Loucy (cell line): ENCODE measurements around the gene IL17C.

ENCODE experiments used
- H2AFZ ChIP-seq: fragments of 200-600 bp; sonication (generic); 2 replicates; pipeline ENCODE4 v1.6.0; 2016; ENCODE audit warnings: antibody characterized with exemption, mild to moderate bottlenecking, low read length, moderate library complexity
- H3F3A ChIP-seq: fragments of 200-600 bp; 2 replicates; pipeline ENCODE4 v1.6.0; 2016; ENCODE audit warnings: antibody characterized with exemption, low read depth, mild to moderate bottlenecking
- H3K27me3 ChIP-seq: fragments of 200-600 bp; sonication (generic); 2 replicates; pipeline ENCODE4 v1.6.1; 2014; ENCODE audit warnings: low read length, mild to moderate bottlenecking; ENCODE audit not compliant: insufficient read depth, poor library complexity, severe bottlenecking
- H3K36me3 ChIP-seq: fragments of 200-600 bp; sonication (generic); 2 replicates; pipeline ENCODE4 v1.6.1; 2016; ENCODE audit warnings: low read length; ENCODE audit not compliant: insufficient read depth
- H3K4me1 ChIP-seq: fragments of 200-600 bp; sonication (generic); 2 replicates; pipeline ENCODE4 v1.5.1; 2014; ENCODE audit warnings: low read length, mild to moderate bottlenecking; ENCODE audit not compliant: insufficient read depth, poor library complexity, severe bottlenecking
- H3K4me2 ChIP-seq: fragments of 200-600 bp; sonication (generic); 2 replicates; pipeline ENCODE4 v1.6.0; 2014; ENCODE audit warnings: antibody characterized with exemption, low read length, low read depth, mild to moderate bottlenecking; ENCODE audit not compliant: poor library complexity, severe bottlenecking
- H3K4me3 ChIP-seq: fragments of 200-600 bp; sonication (generic); 2 replicates; pipeline ENCODE4 v1.5.1; 2014; ENCODE audit warnings: low read length, mild to moderate bottlenecking, mixed read lengths; ENCODE audit not compliant: poor library complexity, severe bottlenecking
- H3K79me2 ChIP-seq: fragments of 200-600 bp; sonication (generic); 2 replicates; pipeline ENCODE4 v1.6.1; 2014; ENCODE audit warnings: low read length; ENCODE audit not compliant: insufficient read depth
- H3K9ac ChIP-seq: fragments of 200-600 bp; sonication (generic); 2 replicates; pipeline ENCODE4 v1.6.0; 2014; ENCODE audit warnings: mild to moderate bottlenecking, low read depth, low read length, moderate library complexity; ENCODE audit not compliant: poor library complexity, severe bottlenecking
- H3K9me2 ChIP-seq: fragments of 200-600 bp; sonication (generic); replicated peaks from 2 replicates; pipeline ENCODE4 v1.6.1; 2016; ENCODE audit warnings: low read depth, low read length, mixed read lengths
- H3K9me3 ChIP-seq: fragments of 200-600 bp; sonication (generic); 2 replicates; pipeline ENCODE4 v1.6.1; 2014; ENCODE audit warnings: mild to moderate bottlenecking, antibody characterized with exemption, low read length, low read depth; ENCODE audit not compliant: insufficient read depth
- H4K20me1 ChIP-seq: fragments of 200-600 bp; sonication (generic); 2 replicates; pipeline ENCODE4 v1.6.0; 2014; ENCODE audit warnings: antibody characterized with exemption, low read length, mild to moderate bottlenecking; ENCODE audit not compliant: insufficient read depth, poor library complexity, severe bottlenecking
- EZH2phosphoT487 ChIP-seq: fragments of 200-600 bp; IDR thresholded peaks from 2 replicates; pipeline ENCODE4 v1.6.1; 2018; ENCODE audit warnings: antibody characterized with exemption, mild to moderate bottlenecking, moderate library complexity, borderline replicate concordance
- TF ChIP-seq, protein P1 (sequence below): fragments of 200-600 bp; sonication (generic); conservative IDR thresholded peaks from 2 replicates; pipeline ENCODE4 v1.5.1; 2014; ENCODE audit warnings: mild to moderate bottlenecking, antibody characterized with exemption, low read length

The IL17C gene

DNA sequence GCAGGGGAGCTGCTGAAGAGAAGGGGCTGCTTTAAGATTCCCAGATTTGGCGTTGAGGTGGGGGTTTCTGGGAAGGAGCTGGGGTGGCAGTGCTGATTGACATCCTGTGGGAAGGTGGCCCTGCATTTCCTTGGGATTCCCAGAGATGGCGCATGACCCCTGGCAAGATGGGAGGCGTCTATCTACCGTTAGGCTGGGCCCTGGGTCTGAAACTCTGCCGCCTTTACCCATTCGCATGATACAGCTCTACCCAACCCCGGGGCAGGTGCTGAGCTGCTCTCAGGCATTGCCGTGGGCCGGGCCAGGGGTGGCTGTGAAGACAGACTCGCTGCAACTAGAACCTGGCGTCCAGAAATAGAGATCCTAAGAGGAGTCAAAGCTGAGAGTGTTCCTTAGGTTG is 34.4 kb downstream of the IL17C start:
- H3K9me2 ChIP-seq: no peaks in the 10 kb centered on the region
- no peaks in the 10 kb centered on the region for H3K36me3 ChIP-seq
- H3F3A ChIP-seq: no peaks in the 10 kb centered on the region
- H3K4me2 ChIP-seq: no peak overlapping the region
- TF ChIP-seq EZH2phosphoT487: no peak
- TF ChIP-seq, protein P1, sequence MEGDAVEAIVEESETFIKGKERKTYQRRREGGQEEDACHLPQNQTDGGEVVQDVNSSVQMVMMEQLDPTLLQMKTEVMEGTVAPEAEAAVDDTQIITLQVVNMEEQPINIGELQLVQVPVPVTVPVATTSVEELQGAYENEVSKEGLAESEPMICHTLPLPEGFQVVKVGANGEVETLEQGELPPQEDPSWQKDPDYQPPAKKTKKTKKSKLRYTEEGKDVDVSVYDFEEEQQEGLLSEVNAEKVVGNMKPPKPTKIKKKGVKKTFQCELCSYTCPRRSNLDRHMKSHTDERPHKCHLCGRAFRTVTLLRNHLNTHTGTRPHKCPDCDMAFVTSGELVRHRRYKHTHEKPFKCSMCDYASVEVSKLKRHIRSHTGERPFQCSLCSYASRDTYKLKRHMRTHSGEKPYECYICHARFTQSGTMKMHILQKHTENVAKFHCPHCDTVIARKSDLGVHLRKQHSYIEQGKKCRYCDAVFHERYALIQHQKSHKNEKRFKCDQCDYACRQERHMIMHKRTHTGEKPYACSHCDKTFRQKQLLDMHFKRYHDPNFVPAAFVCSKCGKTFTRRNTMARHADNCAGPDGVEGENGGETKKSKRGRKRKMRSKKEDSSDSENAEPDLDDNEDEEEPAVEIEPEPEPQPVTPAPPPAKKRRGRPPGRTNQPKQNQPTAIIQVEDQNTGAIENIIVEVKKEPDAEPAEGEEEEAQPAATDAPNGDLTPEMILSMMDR: peak; percentile 16; the same call in 1 of the 2 replicates
- no peaks in the 10 kb centered on the region for H3K9me3 ChIP-seq
- no peak overlapping the region for H3K4me3 ChIP-seq
- H2AFZ ChIP-seq: no peak overlapping the region
- H3K9ac ChIP-seq: no peak overlapping the region
- no peaks in the 10 kb centered on the region for H3K27me3 ChIP-seq
- no peaks in the 10 kb centered on the region for H4K20me1 ChIP-seq
- no peaks in the 10 kb centered on the region for H3K4me1 ChIP-seq
- no peaks in the 10 kb centered on the region for H3K79me2 ChIP-seq

GRCh38 chr16:88673716-88674379 is 35.5 kb downstream of the IL17C start:
- no peaks in the 10 kb centered on the region for H3K4me1 ChIP-seq
- no peak overlapping the region for H3K9ac ChIP-seq
- no peaks in the 10 kb centered on the region for H3F3A ChIP-seq
- no peaks in the 10 kb centered on the region for H4K20me1 ChIP-seq
- H3K9me2 ChIP-seq: no peaks in the 10 kb centered on the region
- H3K36me3 ChIP-seq: no peaks in the 10 kb centered on the region
- H2AFZ ChIP-seq: no peak overlapping the region
- H3K27me3 ChIP-seq: no peaks in the 10 kb centered on the region
- H3K79me2 ChIP-seq: no peaks in the 10 kb centered on the region
- H3K4me3 ChIP-seq: no peak overlapping the region
- H3K9me3 ChIP-seq: no peaks in the 10 kb centered on the region
- no peak overlapping the region for H3K4me2 ChIP-seq
- TF ChIP-seq, protein P1: no peak
- no peak for TF ChIP-seq EZH2phosphoT487

DNA sequence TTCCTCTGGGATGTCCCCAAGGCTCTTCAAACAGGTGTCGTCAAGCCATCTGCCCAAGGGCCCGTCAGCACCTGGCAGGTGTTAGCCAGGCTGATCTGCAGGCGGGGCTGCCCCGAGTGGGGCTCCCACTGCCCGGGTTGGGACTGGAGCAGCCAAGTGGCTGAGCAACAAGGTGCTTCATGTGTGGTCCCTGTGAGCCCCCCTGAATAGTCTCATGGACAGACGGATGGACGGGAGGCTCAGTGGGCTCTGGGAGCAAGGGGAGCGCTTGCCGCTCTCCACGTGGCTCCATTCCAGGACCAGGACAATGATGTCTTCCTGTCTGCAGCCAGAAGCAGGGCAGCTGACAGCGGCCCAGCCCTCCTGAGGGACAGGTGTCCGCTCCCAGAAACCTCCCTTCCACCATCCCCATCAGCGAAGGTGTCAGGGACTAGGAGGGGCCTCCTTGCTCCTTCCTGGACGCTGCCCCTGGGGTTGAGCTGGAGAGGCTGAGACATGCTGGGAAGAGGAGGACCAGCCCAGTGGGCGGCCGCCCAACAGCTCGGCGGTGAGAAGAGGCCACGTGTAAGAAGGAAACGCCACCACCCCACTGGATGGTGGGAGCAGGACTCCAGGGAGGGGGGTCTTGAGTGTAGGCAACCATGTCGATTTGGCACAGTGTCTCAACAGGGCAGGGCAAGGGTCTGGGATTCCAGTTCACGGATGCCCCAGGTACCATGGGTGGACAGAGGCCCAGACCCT is 38.3 kb downstream of the IL17C start:
- H3K9me3 ChIP-seq: no peaks in the 10 kb centered on the region
- no peaks in the 10 kb centered on the region for H3F3A ChIP-seq
- H3K36me3 ChIP-seq: no peaks in the 10 kb centered on the region
- H3K79me2 ChIP-seq: no peaks in the 10 kb centered on the region
- no peaks in the 10 kb centered on the region for H3K4me1 ChIP-seq
- no peak overlapping the region for H3K9ac ChIP-seq
- no peaks in the 10 kb centered on the region for H3K27me3 ChIP-seq
- no peaks in the 10 kb centered on the region for H4K20me1 ChIP-seq
- no peaks in the 10 kb centered on the region for H3K9me2 ChIP-seq
- TF ChIP-seq, protein P1: no peak
- no peak for TF ChIP-seq EZH2phosphoT487
- H2AFZ ChIP-seq: no peak overlapping the region
- H3K4me2 ChIP-seq: no peak overlapping the region
- H3K4me3 ChIP-seq: no peak overlapping the region
